Lower leg skin (tissue), 3 donors: Measurements from ENCODE around the gene YWHAB.

Source experiments
- CTCF ChIP-seq, 3 donors: fragments of 450-650 bp; IDR thresholded peaks; one replicate each; pipeline ENCODE4 v1.5.1; 2016; ENCODE audit warnings: antibody characterized with exemption in 3 of 3, mild to moderate bottlenecking in 3 of 3, moderate library complexity in 2 of 3
- POLR2A ChIP-seq, 2 donors: fragments of 450-650 bp; IDR thresholded peaks; one replicate each; pipeline ENCODE4 v1.6.1; 2016 to 2017; ENCODE audit warnings: antibody characterized with exemption in 2 of 2, mild to moderate bottlenecking in 1 of 2, moderate library complexity in 1 of 2

- no peak for TF ChIP-seq CTCF (IDR thresholded peaks at IDR 0.05)
- TF ChIP-seq POLR2A (IDR thresholded peaks at IDR 0.05): no peak
These were observed 39.0 kb downstream of the YWHAB start for GRCh38 chr20:44924541-44924940.
